Fibroblast of pulmonary artery (primary cell): ENCODE results near the gene NLGN3.

Experiments
- DNase-seq: peaks from one replicate; pipeline ENCODE4 v3.0.0-alpha.2; 2010; ENCODE audit warnings: low read depth
- H3K4me3 ChIP-seq: replicated peaks from 2 replicates; pipeline ENCODE4 v1.5.1; 2011; ENCODE audit warnings: low read depth, mild to moderate bottlenecking, control low read depth, low read length, moderate library complexity
- TF ChIP-seq, protein P1 (sequence below): IDR thresholded peaks from 2 replicates; pipeline ENCODE4 v1.5.1; 2011; ENCODE audit warnings: mild to moderate bottlenecking, control low read depth, low read length, inconsistent platforms; ENCODE audit errors: missing control alignments

The NLGN3 gene

DNA sequence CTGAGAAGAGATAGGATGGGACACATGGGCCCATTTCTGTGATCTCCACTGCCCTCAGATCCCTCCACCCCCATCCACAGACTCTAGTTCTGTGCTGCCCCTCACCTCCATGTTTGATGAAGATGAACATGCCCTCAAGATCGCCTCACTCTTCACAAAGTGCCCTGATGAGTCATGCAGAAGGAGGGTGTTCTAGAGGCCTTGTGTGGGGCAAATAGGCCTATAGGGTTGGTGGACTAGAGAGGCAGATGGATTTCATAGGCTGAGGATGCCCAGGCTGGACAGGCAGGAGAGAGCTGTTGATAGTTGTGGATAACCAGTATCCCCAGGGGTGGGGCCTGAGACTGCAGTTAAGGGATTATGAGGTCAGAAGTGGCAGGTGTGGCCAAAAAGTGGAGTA is 38.2 kb upstream of the NLGN3 start, which contains the start of gene CXorf65:
Gene CXorf65 (minus strand): TSS at position 314 of the 400 bp plus-strand sequence. CDS start 184 bp downstream, at position 130.
- no peak within 1 kb of the TSS for H3K4me3 ChIP-seq
- no peak for DNase-seq
- TF ChIP-seq, protein P1, sequence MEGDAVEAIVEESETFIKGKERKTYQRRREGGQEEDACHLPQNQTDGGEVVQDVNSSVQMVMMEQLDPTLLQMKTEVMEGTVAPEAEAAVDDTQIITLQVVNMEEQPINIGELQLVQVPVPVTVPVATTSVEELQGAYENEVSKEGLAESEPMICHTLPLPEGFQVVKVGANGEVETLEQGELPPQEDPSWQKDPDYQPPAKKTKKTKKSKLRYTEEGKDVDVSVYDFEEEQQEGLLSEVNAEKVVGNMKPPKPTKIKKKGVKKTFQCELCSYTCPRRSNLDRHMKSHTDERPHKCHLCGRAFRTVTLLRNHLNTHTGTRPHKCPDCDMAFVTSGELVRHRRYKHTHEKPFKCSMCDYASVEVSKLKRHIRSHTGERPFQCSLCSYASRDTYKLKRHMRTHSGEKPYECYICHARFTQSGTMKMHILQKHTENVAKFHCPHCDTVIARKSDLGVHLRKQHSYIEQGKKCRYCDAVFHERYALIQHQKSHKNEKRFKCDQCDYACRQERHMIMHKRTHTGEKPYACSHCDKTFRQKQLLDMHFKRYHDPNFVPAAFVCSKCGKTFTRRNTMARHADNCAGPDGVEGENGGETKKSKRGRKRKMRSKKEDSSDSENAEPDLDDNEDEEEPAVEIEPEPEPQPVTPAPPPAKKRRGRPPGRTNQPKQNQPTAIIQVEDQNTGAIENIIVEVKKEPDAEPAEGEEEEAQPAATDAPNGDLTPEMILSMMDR: no peak

DNA sequence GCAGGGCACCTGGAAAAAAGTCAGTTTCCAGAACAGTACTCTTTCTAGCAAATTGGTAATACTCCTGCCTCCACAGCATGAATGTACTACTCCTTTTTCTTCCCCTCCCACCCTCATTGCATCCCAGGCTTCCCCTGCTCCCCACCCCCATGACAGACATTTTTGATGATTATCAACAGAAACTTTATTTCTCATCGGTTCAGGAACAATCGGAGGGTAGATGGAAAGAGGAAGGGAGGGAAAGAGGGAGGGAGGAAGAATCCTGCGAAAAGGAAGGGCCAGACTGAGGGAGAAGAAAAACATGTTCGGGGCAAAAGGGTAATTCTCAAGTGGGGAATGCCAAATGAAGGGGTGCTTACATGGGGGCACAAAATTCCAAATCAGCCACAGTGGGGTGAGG is 37.4 kb upstream of the NLGN3 start:
- no peak overlapping the region for H3K4me3 ChIP-seq
- no peak for DNase-seq
- TF ChIP-seq, protein P1: no peak

DNA sequence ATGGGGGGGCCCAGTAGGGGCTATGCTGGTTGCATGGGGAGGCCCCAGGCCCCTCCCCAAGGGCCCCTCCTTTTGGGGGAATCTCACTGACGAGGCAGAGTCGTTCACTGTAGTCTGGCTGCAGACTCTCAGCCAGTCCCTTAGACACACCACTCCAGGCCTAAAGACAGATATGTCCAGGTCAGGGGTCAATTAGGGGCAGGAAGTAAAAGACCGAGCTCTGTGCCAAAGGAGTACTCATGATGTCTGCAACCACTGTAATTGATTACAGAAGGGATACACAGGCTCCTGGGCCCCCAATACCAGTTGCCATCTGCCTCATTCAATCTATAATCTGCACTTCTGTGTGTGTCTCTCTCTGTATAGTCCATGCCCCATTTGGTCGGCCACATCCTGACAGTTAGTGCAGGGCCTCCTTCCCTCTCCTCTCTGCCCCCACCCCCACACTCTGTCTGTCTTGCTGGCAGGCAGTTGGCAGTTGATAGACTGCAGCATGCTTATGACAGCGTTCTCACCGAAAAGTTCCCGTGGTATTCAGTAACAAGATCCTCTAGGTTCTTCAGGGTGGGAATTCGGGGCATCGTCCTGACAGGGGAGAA is 36.8 kb upstream of the NLGN3 start:
- H3K4me3 ChIP-seq: no peak overlapping the region
- DNase-seq: no peak
- TF ChIP-seq, protein P1: no peak

DNA sequence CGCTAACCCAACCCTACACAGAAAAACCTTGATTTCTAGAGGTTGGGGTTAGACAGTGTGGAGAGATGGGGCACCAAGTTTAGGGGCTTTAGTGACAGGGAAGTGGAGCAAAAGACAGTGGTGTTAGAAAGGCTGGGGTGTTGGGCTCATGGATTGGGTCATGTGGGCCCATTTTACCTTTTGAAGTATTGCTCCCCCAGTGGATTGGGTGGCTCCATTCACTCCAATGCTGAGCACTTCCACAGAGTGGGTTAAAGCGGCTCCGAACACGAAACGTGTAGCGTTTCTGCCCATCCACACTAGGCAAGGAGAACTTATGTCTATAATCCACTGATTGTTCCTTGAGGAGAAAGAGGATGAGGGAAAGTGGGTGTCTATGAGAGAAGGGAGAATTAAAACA is 35.6 kb upstream of the NLGN3 start:
- TF ChIP-seq, protein P1: no peak
- no peak for DNase-seq
- no peak overlapping the region for H3K4me3 ChIP-seq

DNA sequence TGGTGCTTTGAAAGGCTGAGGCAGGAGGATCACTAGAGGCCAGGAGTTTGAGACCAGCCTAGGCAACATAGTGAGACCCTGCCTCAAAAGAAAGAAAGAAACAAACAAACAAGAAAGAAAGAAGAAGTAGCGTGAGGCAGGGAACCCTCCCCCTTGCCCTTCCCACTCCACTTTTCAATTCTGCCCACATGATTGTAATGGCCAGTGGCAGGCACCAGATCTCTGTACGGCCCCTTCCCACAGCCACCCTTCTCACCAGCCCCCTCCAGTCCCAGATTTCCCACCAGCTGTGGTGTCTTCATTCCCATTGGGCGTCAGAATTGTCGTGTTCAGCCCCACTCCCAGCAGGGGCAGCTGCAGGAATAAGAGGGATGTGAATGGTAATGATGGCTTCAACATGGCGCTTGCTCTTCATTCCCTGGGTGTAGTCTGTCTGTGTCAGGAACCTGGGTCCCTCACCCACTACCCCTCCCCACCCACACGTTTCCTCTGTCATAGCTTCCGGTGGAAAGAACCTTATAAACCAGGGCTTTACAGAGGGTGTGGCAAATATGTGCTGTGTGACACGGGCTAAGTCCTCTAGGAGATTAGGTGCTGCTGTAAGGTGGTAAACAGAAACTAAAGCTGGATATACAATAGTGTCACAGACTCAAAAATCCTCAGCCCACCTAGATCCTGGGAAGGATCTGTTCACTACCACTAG is 33.3 kb upstream of the NLGN3 start, which contains the start of gene IL2RG:
Gene IL2RG (minus strand): TSS at position 437 of the 703 bp plus-strand sequence. CDS start 38 bp downstream, at position 399.
- no peak for DNase-seq
- H3K4me3 ChIP-seq: no peak within 1 kb of the TSS
- TF ChIP-seq, protein P1: no peak

DNA sequence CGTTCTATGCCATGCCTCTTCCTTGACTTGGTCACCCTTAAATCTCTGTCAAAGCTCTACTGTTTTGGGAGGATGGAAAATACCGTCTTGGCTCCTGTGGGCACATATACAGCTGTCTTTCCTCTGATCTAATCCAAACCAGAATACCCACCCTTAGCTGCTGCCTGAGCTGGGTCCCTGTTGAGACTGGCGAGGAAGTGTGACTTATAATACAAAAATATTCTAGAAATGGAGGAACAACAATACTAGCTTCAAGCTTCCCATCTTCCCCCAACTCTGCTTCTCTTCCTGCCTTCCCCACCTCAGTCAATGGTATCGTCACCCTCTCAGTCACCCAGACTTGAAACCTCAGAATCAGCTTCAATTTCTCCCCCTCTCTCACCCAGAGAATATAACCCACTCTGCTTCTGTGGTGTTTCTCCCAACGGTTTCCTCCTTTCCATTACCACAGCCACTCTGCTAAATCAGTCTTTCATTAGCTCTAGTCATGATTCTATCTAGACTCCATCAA is 32.7 kb upstream of the NLGN3 start:
- DNase-seq: no peak
- TF ChIP-seq, protein P1: no peak
- no peak overlapping the region for H3K4me3 ChIP-seq

DNA sequence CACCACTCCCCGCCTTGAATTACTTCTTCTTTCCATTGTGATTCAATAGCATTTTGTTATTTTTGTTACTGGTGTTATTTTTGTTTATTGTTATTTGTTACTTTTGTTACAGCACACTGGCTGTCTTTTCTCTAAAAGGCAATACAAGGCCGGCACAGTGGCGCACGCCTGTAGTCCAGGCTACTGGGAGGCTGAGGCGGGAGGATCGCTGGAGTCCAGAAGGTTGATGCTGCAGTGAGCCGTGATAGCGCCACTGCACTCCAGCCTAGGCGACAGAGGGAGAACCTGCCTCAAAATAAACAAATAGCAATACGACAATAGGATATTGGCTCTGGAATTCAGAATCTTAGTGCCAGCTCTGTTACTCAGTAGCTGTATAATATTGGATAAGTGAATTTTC is 27.3 kb upstream of the NLGN3 start:
- DNase-seq: no peak
- no peak overlapping the region for H3K4me3 ChIP-seq
- TF ChIP-seq, protein P1: no peak
